ENCODE results near the gene CAMK2N1.

The CAMK2N1 gene

GRCh38 chr1:20500716-20501115 lies 14.7 kb upstream of the CAMK2N1 start:
- TF ChIP-seq ZFP3 (CRISPR knock-in tag; IDR thresholded peaks at IDR 0.05) (no peak), CREB5 (CRISPR knock-in tag; IDR thresholded peaks at IDR 0.05; ENCODE audit: low read depth) (no peak), GLIS3 (CRISPR knock-in tag; IDR thresholded peaks at IDR 0.05) (no peak), ZNF565 (CRISPR knock-in tag; conservative IDR thresholded peaks at IDR 0.05; ENCODE audit: low read depth) (no peak), TSHZ2 (CRISPR knock-in tag; IDR thresholded peaks at IDR 0.05) (no peak), ZFP30 (CRISPR knock-in tag; IDR thresholded peaks at IDR 0.05) (no peak), ESRRG (CRISPR knock-in tag; IDR thresholded peaks at IDR 0.05) (no peak), OSR1 (CRISPR knock-in tag; IDR thresholded peaks at IDR 0.05) (no peak), TCF4 (CRISPR knock-in tag; IDR thresholded peaks at IDR 0.05; ENCODE audit: borderline replicate concordance) (no peak), CSRNP3 (CRISPR knock-in tag; IDR thresholded peaks at IDR 0.05) (no peak), ZNF8 (CRISPR knock-in tag; IDR thresholded peaks at IDR 0.05) (no peak), SNAI2 (CRISPR knock-in tag; IDR thresholded peaks at IDR 0.05) (no peak), POU6F1 (CRISPR knock-in tag; IDR thresholded peaks at IDR 0.05; ENCODE audit: borderline replicate concordance, low read depth) (no peak), CSDC2 (CRISPR knock-in tag; IDR thresholded peaks at IDR 0.05) (no peak), BACH2 (CRISPR knock-in tag; IDR thresholded peaks at IDR 0.05; ENCODE audit: borderline replicate concordance) (no peak), TOX (CRISPR knock-in tag; IDR thresholded peaks at IDR 0.05; ENCODE audit: borderline replicate concordance) (no peak), PPARA (CRISPR knock-in tag; IDR thresholded peaks at IDR 0.05; ENCODE audit: borderline replicate concordance) (no peak)
- no peak for ATAC-seq

GRCh38 chr1:20499718-20500117 lies 13.7 kb upstream of the CAMK2N1 start:
- no peak for ATAC-seq
- TF ChIP-seq TCF4 (CRISPR knock-in tag; IDR thresholded peaks at IDR 0.05; ENCODE audit: borderline replicate concordance), result no peak
- no peak for TF ChIP-seq GLIS3 (CRISPR knock-in tag; IDR thresholded peaks at IDR 0.05)
- TF ChIP-seq PATZ1 (CRISPR knock-in tag; IDR thresholded peaks at IDR 0.05; ENCODE audit: borderline replicate concordance), result no peak
- TF ChIP-seq POU6F1 (CRISPR knock-in tag; IDR thresholded peaks at IDR 0.05; ENCODE audit: borderline replicate concordance, low read depth), result no peak
- TF ChIP-seq CSDC2 (CRISPR knock-in tag; IDR thresholded peaks at IDR 0.05), result no peak
- no peak for TF ChIP-seq ZNF8 (CRISPR knock-in tag; IDR thresholded peaks at IDR 0.05)
- no peak for TF ChIP-seq ZFP3 (CRISPR knock-in tag; IDR thresholded peaks at IDR 0.05)
- no peak for TF ChIP-seq TOX (CRISPR knock-in tag; IDR thresholded peaks at IDR 0.05; ENCODE audit: borderline replicate concordance)
- TF ChIP-seq ZNF70 (CRISPR knock-in tag; IDR thresholded peaks at IDR 0.05), result no peak
- no peak for TF ChIP-seq ESRRG (CRISPR knock-in tag; IDR thresholded peaks at IDR 0.05)
- no peak for TF ChIP-seq ZNF565 (CRISPR knock-in tag; conservative IDR thresholded peaks at IDR 0.05; ENCODE audit: low read depth)
- no peak for TF ChIP-seq ARNTL (CRISPR knock-in tag; IDR thresholded peaks at IDR 0.05; ENCODE audit: borderline replicate concordance, low read depth)

Data from SK-N-SH treated with all-trans-retinoic acid at 6 μM for 48 hours (cell line).